ENCODE data around the gene TIGD2. TPM values are rescaled to one million over a fixed set of nuclear protein-coding genes. Genes with fewer than 3 reads are reported as not detected.

Gene TIGD2
- total and polyA plus RNA-seq, 2 experiments from 2014 or later: 2.1 to 6.7 TPM

- H3K36me3 ChIP-seq (ENCODE audit: insufficient read depth): no peaks in the 10 kb centered on the region
- no peak overlapping the region for H3K27ac ChIP-seq (ENCODE audit: low read depth)
- no peaks in the 10 kb centered on the region for H3F3A ChIP-seq (replicated peaks; ENCODE audit: low read depth)
- H3K4me1 ChIP-seq (ENCODE audit: insufficient read depth): no peaks in the 10 kb centered on the region
- no peaks in the 10 kb centered on the region for H3K79me2 ChIP-seq (replicated peaks; ENCODE audit: insufficient read depth)
- H3K27ac Mint-ChIP-seq: no peak overlapping the region
- H3K4me3 ChIP-seq: no peak overlapping the region
- no peaks in the 10 kb centered on the region for H4K20me1 ChIP-seq (replicated peaks; ENCODE audit: insufficient read depth)
- no peaks in the 10 kb centered on the region for H3K27me3 Mint-ChIP-seq (ENCODE audit: insufficient read depth, low read depth, poor library complexity)
- no peak for ATAC-seq
- H3K9me2 ChIP-seq (ENCODE audit: insufficient read depth): no peaks in the 10 kb centered on the region
- no peak overlapping the region for H3K4me3 Mint-ChIP-seq
- no peaks in the 10 kb centered on the region for H3K9me3 Mint-ChIP-seq
- no peak for DNase-seq (ENCODE audit: low spot score)
- peaks cover 6% of the 10 kb centered on the region; the same call in 1 of the 3 replicates for H3K4me1 Mint-ChIP-seq
- H3K36me3 Mint-ChIP-seq (ENCODE audit: low read depth): no peaks in the 10 kb centered on the region
- no peak overlapping the region for H2AFZ ChIP-seq
- no peak for TF ChIP-seq ZNF331 (CRISPR knock-in tag; IDR thresholded peaks at IDR 0.05; ENCODE audit: low read depth)
- no peaks in the 10 kb centered on the region for H3K27me3 ChIP-seq (ENCODE audit: insufficient read depth)
- H3K4me2 ChIP-seq: no peak overlapping the region
These were observed 51.2 kb downstream of the TIGD2 start for GRCh38 chr4:89162496-89162895.

GRCh38 chr4:89162987-89163386 lies 51.7 kb downstream of the TIGD2 start:
- H3K27ac ChIP-seq (ENCODE audit: low read depth): no peak overlapping the region
- H3K79me2 ChIP-seq (replicated peaks; ENCODE audit: insufficient read depth): no peaks in the 10 kb centered on the region

More at GRCh38 chr4:89162987-89163386, 51.7 kb downstream of the TIGD2 start:
- Histone ChIP-seq H2AFZ (no peak overlapping the region), H3F3A (replicated peaks; ENCODE audit: low read depth) (no peaks in the 10 kb centered on the region), H3K4me2 (no peak overlapping the region), H3K4me1 (ENCODE audit: insufficient read depth) (no peaks in the 10 kb centered on the region), H3K9me2 (ENCODE audit: insufficient read depth) (no peaks in the 10 kb centered on the region), H3K27me3 (ENCODE audit: insufficient read depth) (no peaks in the 10 kb centered on the region), H4K20me1 (replicated peaks; ENCODE audit: insufficient read depth) (no peaks in the 10 kb centered on the region), H3K36me3 (ENCODE audit: insufficient read depth) (no peaks in the 10 kb centered on the region), H3K4me3 (no peak overlapping the region)
- Mint-ChIP-seq H3K36me3 (ENCODE audit: low read depth) (no peaks in the 10 kb centered on the region), H3K4me3 (no peak overlapping the region), H3K27me3 (ENCODE audit: insufficient read depth, low read depth, poor library complexity) (no peaks in the 10 kb centered on the region), H3K27ac (no peak overlapping the region), H3K9me3 (no peaks in the 10 kb centered on the region), H3K4me1 (peaks cover 6% of the 10 kb centered on the region; the same call in 1 of the 3 replicates)
- no peak for TF ChIP-seq NANOG (IDR thresholded peaks at IDR 0.05; ENCODE audit: borderline replicate concordance)
- TF ChIP-seq EZH2 (IDR thresholded peaks at IDR 0.05; ENCODE audit: low read depth, unreplicated experiment): no peak
- TF ChIP-seq EZH2phosphoT487 (IDR thresholded peaks at IDR 0.05; ENCODE audit: unreplicated experiment): no peak
- TF ChIP-seq POLR2AphosphoS5 (IDR thresholded peaks at IDR 0.05; ENCODE audit: low read depth): no peak
- TF ChIP-seq REST (IDR thresholded peaks at IDR 0.05; ENCODE audit: unreplicated experiment): no peak
- no peak for TF ChIP-seq ZNF331 (CRISPR knock-in tag; IDR thresholded peaks at IDR 0.05; ENCODE audit: low read depth)
- TF ChIP-seq ZNF114 (CRISPR knock-in tag; IDR thresholded peaks at IDR 0.05): no peak
- no peak for TF ChIP-seq ZNF462 (CRISPR knock-in tag; IDR thresholded peaks at IDR 0.05)
- TF ChIP-seq CTCF (conservative IDR thresholded peaks at IDR 0.05; ENCODE audit: low read depth in 2 of 2): no peak
- no peak for TF ChIP-seq CREB1 (CRISPR knock-in tag; IDR thresholded peaks at IDR 0.05; ENCODE audit: low read depth)
- ATAC-seq: no peak
- no peak for DNase-seq (ENCODE audit: low spot score)

Data from GM23338 (cell line).